Progenitor cell of endocrine pancreas (in vitro differentiated cells): ENCODE measurements around the gene CTNNA3. TPM values are rescaled to one million over a fixed set of nuclear protein-coding genes. Genes with fewer than 3 reads are reported as not detected.
A peak's percentile ranks its signal among the peaks of the same experiment; 100 is the strongest.

Experiments
- DNase-seq: peaks from one replicate; pipeline ENCODE4 v3.0.0; 2021; ENCODE audit warnings: low spot score; ENCODE audit not compliant: unreplicated experiment
- H3K27ac Mint-ChIP-seq: 2 replicates; pipeline ENCODE4 v1.8.0; 2021; ENCODE audit warnings: mild to moderate bottlenecking, moderate library complexity, mixed read lengths
- H3K27me3 Mint-ChIP-seq: 2 replicates; pipeline ENCODE4 v1.8.0; 2021; ENCODE audit warnings: mixed read lengths
- H3K36me3 Mint-ChIP-seq: 2 replicates; pipeline ENCODE4 v1.8.0; 2022; ENCODE audit warnings: mixed read lengths; ENCODE audit not compliant: insufficient read depth
- H3K4me1 Mint-ChIP-seq: 2 replicates; pipeline ENCODE4 v1.8.0; 2021; ENCODE audit warnings: low read depth, mixed read lengths
- H3K4me3 Mint-ChIP-seq: 2 replicates; pipeline ENCODE4 v1.8.0; 2021; ENCODE audit warnings: low read depth, mild to moderate bottlenecking, moderate library complexity, mixed read lengths
- H3K9me3 Mint-ChIP-seq: 2 replicates; pipeline ENCODE4 v1.8.0; 2021; ENCODE audit warnings: low read depth, mixed read lengths
- CTCF ChIP-seq: fragments of 200-600 bp; sonication (generic); IDR thresholded peaks from one replicate; pipeline ENCODE4 v1.5.0; 2021; ENCODE audit warnings: antibody characterized with exemption, mild to moderate bottlenecking; ENCODE audit not compliant: unreplicated experiment
- total RNA-seq: library from RNA; stranded (reverse); gene quantifications from 2 replicates; pipeline ENCODE4 v1.2.1, GENCODE V29; 2021

CTNNA3 gene
- total RNA-seq, 1 donor from 2014 or later = 1.7 TPM

GRCh38 chr10:67171970-67172369, 524.0 kb downstream of the CTNNA3 start:
- no peaks in the 10 kb centered on the region for H3K27me3 Mint-ChIP-seq
- peaks cover 4% of the 10 kb centered on the region for H3K36me3 Mint-ChIP-seq
- no peak for DNase-seq
- H3K27ac Mint-ChIP-seq = peak overlapping the region; percentile 50
- no peak for TF ChIP-seq CTCF
- peaks cover 16% of the 10 kb centered on the region for H3K9me3 Mint-ChIP-seq
- H3K4me1 Mint-ChIP-seq = no peaks in the 10 kb centered on the region
- H3K4me3 Mint-ChIP-seq = no peak overlapping the region

GRCh38 chr10:67156239-67156638, 539.8 kb downstream of the CTNNA3 start:
- no peaks in the 10 kb centered on the region for H3K36me3 Mint-ChIP-seq
- H3K9me3 Mint-ChIP-seq = peaks cover 3% of the 10 kb centered on the region
- H3K27ac Mint-ChIP-seq = no peak overlapping the region
- TF ChIP-seq CTCF = no peak
- no peaks in the 10 kb centered on the region for H3K27me3 Mint-ChIP-seq
- DNase-seq = no peak
- no peaks in the 10 kb centered on the region for H3K4me1 Mint-ChIP-seq
- no peak overlapping the region for H3K4me3 Mint-ChIP-seq

DNA sequence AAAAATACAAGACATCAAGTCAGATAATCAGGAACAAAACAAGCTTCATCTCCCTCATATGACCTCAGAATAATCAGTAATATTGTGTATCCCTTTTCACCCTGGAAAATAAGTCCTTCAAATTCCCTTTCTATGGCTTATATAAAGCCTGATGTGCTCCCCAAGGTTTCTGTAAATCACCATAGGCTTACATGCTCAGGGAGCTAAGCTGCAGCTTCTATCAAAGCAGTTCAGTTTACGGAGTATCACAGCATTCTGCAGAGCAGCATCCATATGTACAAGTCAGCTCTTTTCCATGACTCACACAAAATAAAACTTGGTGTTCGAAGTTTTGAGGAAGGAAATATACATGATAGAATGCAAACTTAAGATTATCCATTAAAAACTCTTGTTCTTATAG, 544.5 kb downstream of the CTNNA3 start:
- Mint-ChIP-seq H3K27me3 (no peaks in the 10 kb centered on the region), H3K36me3 (no peaks in the 10 kb centered on the region), H3K4me3 (no peak overlapping the region), H3K4me1 (no peaks in the 10 kb centered on the region), H3K27ac (no peak overlapping the region), H3K9me3 (no peaks in the 10 kb centered on the region)
- no peak for TF ChIP-seq CTCF
- no peak for DNase-seq

GRCh38 chr10:67144530-67144929, 551.5 kb downstream of the CTNNA3 start:
- H3K4me1 Mint-ChIP-seq = no peaks in the 10 kb centered on the region
- H3K4me3 Mint-ChIP-seq = no peak overlapping the region
- H3K27me3 Mint-ChIP-seq = no peaks in the 10 kb centered on the region
- H3K36me3 Mint-ChIP-seq = no peaks in the 10 kb centered on the region
- TF ChIP-seq CTCF = no peak
- H3K27ac Mint-ChIP-seq = no peak overlapping the region
- DNase-seq = no peak
- H3K9me3 Mint-ChIP-seq = no peaks in the 10 kb centered on the region

GRCh38 chr10:67141300-67141699, 554.7 kb downstream of the CTNNA3 start:
- Mint-ChIP-seq H3K4me1 (no peaks in the 10 kb centered on the region), H3K36me3 (no peaks in the 10 kb centered on the region), H3K27me3 (no peaks in the 10 kb centered on the region), H3K4me3 (no peak overlapping the region), H3K9me3 (no peaks in the 10 kb centered on the region), H3K27ac (no peak overlapping the region)
- no peak for TF ChIP-seq CTCF
- no peak for DNase-seq
